ENCODE measurements around the gene NSD2.
"Not testable (repeated sequence)": the region's sequence is repeated elsewhere in the genome, so short reads cannot be mapped to it uniquely, and the experiment has no call there.

Gene NSD2

DNA sequence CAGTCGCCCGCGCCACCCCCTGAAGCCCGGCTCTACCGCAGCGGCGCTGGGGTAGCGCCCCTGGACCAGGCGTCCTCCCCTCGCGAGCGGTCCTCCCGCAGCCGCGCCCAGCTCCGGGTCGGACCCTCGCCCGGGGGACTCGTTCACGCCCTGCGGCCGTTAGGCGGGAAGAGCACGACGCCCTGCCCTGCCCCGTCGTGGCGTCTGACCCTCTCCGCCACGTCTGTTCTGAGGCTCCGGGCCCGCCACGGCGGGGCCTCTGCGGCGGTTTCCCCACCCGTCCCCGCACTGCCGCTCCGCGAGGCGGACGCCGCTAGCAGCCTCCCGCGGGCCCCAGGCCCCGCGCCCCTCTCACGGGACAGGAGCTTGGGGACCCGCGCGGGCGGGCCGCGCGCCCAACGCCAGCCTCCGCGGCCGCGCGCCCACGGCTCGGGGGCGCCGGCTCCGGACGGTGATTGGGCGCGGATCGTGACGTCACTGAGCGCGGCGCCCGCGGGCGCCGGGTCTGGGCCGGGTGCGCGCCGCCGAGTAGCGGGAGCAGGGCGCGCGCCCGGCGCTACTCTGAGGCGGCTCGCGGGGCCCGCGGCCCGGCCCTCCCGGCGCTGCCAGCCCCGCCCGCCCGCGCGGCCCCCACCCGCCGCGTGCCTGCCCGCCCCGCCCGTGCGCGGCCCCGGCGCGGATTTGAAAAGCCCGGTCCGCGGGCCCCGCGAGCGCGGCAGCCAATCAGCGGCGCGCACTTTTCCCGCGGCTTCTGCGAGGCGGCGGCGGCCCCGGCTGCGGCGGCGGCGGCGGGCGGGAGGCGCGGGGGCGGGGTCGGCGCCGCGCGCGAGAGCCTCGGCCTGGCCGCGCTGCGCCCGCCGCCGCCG lies at the start of gene NSD2:
Gene NSD2 (plus strand): TSS at position 816 of the 866 bp plus-strand sequence. CDS start 29,262 bp downstream, outside the sequence.
- DNase-seq = peak; percentile 45 to 89

DNA sequence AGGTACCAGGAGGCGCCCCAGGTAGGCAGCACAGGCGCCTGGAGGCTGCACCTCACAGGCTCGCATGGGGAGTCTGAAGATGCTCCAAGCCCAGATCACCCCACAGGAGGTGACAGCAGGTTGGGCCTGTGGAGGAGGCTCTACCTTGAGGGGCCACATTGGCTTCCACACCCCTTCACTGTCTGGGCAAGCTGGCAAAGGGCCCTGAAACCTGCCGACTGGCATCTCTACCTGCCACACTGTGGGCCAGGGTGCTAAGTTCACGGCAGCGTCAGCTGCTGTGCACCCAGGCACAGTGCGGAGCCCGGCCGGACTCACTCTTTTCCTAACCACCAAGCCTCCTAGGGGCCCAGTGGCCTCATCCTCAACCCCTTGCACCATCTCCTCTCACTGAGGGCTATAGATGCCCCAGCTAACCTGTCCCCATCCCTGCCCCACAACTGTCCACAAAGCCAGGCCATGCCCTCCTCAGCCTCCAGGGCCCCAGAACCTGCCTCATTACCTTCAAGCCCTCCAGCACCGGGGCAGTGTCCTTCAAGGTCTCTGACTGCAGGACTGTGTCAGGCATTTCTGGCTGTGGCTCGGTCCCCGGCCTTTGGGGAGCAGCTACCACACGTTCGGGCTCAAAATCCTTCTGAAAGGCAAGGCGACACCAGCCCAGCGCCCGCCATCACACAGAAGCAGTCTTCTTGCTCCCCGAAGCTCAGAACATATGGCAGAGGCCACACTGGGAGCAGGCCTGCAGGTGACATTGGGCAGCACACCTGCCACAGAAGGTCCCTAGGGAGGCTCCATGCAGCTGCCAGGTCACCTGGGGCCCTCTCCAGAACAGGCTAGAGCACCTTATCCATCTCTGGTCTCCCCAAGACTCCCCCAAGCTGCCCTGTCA lies 49.3 kb upstream of the NSD2 start:
- no peak for DNase-seq

DNA sequence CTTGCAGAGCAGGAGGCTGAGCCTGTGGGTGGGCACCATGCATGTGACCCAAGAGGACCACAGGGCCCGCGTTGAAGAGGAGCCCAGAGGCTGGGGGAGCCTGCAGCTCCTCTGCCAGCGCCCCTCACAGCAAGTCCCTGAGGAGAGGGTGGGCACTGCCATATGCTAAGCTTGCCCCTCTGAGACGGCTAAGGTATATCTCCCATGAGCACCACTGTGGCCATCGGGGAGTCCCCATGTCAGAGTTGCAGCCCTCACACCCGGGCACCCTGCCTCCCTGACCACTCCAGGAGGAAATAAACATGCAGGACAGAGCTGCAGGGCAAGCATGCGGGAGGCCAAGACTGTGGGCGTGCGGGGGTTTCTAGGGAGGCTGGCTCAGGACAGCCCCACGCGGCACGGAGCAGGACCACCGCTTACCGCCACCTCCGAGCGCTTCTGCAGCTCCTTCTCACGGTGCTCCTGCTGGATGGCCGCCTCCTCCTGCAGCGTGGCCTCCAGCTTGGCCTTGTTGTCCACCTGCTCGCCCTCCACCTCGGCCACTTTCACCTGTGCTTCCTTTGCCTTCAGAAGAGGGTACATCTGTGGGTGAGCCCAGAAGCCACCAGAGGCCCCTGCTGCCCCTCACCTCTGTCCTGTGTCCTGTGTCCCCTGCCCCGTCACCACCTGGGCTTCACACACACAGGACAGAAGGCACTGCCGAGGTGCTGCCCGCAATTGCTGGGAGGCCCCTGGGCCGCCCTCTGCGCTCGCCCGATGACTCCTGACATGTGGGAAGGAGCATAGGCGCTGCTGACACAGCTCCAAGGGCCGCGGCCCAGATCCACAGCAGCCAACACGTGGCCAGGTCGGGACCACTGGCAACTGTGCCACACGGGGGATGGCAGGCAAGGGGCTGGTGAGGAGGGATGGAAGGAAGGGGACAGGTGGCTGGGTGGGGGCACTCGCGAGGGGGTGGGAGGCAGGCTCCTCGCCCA lies 48.3 kb upstream of the NSD2 start:
- DNase-seq = no peak

DNA sequence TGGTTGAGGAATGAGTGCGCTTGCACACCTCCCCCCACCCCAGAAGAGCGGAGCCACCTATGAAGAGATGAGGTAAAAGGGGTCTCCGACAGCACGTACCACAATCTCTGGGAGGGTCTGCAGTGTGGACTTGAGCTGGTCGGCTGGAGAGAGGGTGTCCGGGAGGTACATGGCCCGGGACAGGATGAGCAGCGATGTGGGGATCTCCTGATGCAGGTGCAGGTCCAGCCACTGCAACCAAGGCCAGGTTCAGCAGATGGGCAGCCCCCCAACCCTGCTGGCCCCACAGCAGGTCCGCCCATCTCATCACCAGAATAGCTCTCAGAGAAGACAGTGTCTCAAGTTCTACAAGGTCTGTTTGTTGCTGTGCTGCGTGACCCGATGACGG lies 47.7 kb upstream of the NSD2 start:
- no peak for DNase-seq

DNA sequence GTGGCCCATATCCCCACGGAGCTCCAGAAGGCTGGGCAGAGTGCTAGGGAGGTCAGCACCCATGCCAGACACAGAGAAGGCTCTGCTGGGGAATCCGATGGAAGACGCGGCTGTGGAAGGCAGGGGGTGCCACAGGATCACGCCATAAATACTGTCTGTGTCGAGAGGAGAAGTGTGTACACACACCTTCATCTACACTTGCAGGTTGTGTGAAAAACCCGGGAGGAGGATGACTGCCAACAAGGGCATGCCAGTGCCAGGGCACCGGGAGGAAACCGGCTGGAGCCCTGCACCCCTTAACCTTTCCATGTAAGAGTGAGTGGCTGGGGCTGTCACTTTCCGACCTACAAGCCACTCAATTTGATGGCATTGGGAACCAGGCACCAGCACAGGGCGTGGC lies 46.4 kb upstream of the NSD2 start:
- no peak for DNase-seq

- DNase-seq = no peak
Measured at GRCh38 chr4:1825326-1825725, 45.9 kb upstream of the NSD2 start.

GRCh38 chr4:1826531-1827350 lies 44.5 kb upstream of the NSD2 start:
- no peak for DNase-seq

DNA sequence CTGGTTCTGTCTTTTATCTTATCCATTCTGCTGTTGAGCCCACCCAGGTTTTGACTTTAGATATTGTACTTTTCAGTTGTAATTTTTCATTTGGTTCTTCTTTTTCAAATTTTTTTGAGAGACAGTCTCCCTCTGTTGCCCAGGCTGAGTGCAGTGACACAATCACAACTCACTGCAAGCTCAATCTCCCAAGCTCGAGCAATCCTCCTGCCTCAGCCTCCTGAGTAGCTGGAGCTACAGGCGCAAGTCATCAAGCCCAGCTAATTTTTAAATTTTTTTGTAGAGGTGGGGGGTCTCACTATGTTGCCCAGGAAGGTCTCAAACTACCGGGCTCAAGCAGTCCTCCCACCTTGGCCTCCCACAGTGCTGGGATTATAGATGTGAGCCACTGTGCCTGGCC lies 41.0 kb upstream of the NSD2 start:
- no peak for DNase-seq

GRCh38 chr4:1830642-1831228 lies 40.5 kb upstream of the NSD2 start:
- no peak for DNase-seq

DNA sequence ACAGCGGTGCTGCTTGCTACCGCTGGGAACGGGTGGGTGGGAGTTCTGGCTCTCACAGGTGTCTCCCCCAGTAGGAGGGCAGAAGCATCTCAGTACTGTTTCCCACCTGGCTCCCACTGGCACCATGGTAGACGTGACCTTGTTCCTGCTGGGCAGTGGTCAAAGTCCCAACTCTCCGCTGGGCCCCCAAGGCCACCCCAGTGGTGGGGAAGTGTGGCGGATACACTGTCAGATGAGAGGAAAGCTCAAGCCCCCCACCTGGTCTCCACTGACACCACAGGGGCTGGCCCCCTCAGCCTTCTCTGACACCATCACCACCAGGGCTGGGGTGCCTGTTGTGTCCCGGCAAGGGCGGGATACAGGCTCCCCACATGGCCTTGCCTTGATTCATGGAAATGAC lies 39.9 kb upstream of the NSD2 start:
- DNase-seq = no peak

DNA sequence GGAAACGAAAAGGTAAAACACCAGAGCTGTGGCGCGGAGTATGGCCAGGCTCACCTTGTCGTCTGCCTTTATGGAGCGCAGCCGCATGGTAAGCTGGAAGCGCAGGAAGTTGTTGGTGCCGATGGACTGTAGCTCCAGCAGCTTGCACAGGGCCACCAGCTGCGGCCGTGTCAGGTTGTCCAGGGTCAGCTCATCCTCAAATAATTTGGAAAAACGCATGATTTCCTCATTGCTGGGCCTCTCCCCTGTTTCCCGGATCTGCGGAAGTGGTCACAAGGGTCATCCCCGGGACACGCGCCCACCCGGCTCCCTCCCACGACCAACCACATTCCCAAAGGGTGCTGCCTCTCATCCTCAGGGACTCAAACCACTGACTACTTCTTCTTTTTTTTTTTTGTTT lies 38.5 kb upstream of the NSD2 start:
- no peak for DNase-seq

GRCh38 chr4:1833307-1834046 lies 37.7 kb upstream of the NSD2 start:
- DNase-seq = no peak

GRCh38 chr4:1834047-1834775 lies 37.0 kb upstream of the NSD2 start:
- no peak for DNase-seq

- not testable (repeated sequence) for DNase-seq
Measured at GRCh38 chr4:1835836-1836235, 35.4 kb upstream of the NSD2 start.

DNA sequence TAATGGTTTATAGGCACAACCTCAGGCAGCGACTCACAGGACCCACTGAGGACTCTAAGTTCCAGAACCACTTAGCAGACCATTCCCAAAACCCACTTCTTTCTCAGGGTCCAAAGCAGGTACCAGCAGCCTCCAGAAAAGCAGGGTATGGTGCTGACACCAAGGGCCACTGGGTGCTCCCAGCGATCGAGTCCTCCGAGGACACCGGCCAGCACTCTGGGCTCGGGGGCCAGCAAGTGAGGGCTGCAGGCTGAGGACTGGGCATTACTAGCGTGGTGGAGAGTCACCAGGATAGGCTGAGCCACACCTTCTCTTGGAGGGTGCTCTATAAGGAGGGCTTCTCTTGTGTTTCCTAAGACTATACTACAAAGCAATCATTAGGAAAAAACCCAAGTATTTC lies 34.5 kb upstream of the NSD2 start:
- no peak for DNase-seq

DNA sequence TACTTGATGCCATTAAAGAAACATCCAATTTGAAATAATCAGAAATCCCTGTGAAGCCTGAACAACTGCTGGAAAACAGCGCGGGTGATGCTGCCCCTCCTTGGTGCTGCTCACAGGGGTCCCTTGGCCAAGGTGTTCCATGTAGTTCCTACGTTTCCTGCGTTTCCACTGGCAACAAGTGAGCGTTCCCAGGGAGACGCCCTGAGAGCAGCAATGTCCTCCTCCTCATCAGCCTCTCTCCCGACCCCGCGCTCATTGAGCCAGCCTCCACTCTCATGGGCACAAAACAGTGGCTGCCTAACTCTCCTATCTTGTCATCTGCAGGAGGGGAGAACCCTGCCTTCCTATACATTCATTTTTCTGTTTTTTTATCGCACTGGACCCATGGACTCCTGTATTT lies 34.1 kb upstream of the NSD2 start:
- DNase-seq = no peak

- DNase-seq = no peak
Measured at GRCh38 chr4:1839282-1839681, 31.9 kb upstream of the NSD2 start.

GRCh38 chr4:1841201-1841886 lies 29.8 kb upstream of the NSD2 start:
- no peak for DNase-seq

- no peak for DNase-seq
Measured at GRCh38 chr4:1841887-1842210, 29.3 kb upstream of the NSD2 start.

Measured in NCI-H446 (cell line).